Activated CD8-positive, alpha-beta memory T cell treated with anti-CD3 and anti-CD28 coated beads for 24 hours (primary cell): Measurements from ENCODE around the gene TMEM123.

Source experiments
- DNase-seq: peaks from one replicate; pipeline ENCODE4 v3.0.0-alpha.2; 2020

Gene TMEM123

GRCh38 chr11:102357116-102357515, 95.4 kb downstream of the TMEM123 start:
- DNase-seq: no peak

- DNase-seq: no peak
These were observed 104.8 kb downstream of the TMEM123 start for GRCh38 chr11:102347462-102348370.

GRCh38 chr11:102346748-102347461, 105.7 kb downstream of the TMEM123 start, which contains the start of gene BIRC2:
TSS of gene BIRC2 (plus strand) at chr11:102347214. CDS start at chr11:102349855, 2,641 bp downstream.
- DNase-seq: peak; percentile 98

DNA sequence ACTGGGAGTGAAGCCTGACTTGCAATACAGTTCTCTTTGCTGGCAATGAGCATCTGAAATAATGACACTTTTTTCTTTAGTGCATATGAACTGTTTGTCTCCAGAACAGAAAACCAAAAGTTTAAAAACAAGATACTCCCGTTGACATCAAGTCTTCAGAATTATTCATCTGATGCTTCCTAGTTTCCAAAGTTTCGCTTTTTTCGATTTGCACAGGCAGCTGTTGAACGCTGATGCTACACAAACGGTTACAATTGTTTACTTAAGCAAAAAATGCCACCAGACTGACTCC, 106.2 kb downstream of the TMEM123 start:
- no peak for DNase-seq
